HG03060 (cell line): Measurements from ENCODE around the gene PGC.

Experiments
- ATAC-seq: cut with Tn5 transposase; IDR thresholded peaks from one replicate; pipeline ENCODE4 v1.9.1; 2021; ENCODE audit warnings: low read depth, moderate number of reproducible peaks; ENCODE audit not compliant: unreplicated experiment

PGC gene

GRCh38 chr6:41732591-41733359 is 14.4 kb downstream of the PGC start:
- peak; percentile 29 for ATAC-seq

GRCh38 chr6:41732149-41732548 is 15.0 kb downstream of the PGC start:
- no peak for ATAC-seq

- ATAC-seq, result no peak
Measured at GRCh38 chr6:41731561-41732086, 15.6 kb downstream of the PGC start.

- ATAC-seq, result no peak
Measured at GRCh38 chr6:41730531-41731436, 16.4 kb downstream of the PGC start.

- no peak for ATAC-seq
Measured at GRCh38 chr6:41729624-41730023, 17.6 kb downstream of the PGC start.

- ATAC-seq, result no peak
Measured at GRCh38 chr6:41728954-41729353, 18.2 kb downstream of the PGC start.

GRCh38 chr6:41728073-41728936 is 18.9 kb downstream of the PGC start:
- ATAC-seq, result no peak

- ATAC-seq, result no peak
Measured at GRCh38 chr6:41727705-41728072, 19.5 kb downstream of the PGC start.

GRCh38 chr6:41726876-41727275 is 20.3 kb downstream of the PGC start:
- ATAC-seq, result no peak

GRCh38 chr6:41724586-41725501 is 22.4 kb downstream of the PGC start:
- no peak for ATAC-seq

- no peak for ATAC-seq
Measured at GRCh38 chr6:41724228-41724580, 23.0 kb downstream of the PGC start.

GRCh38 chr6:41723530-41724227 is 23.5 kb downstream of the PGC start:
- peak; percentile 39 for ATAC-seq

GRCh38 chr6:41722969-41723529 is 24.1 kb downstream of the PGC start:
- ATAC-seq, result peak; percentile 1

- no peak for ATAC-seq
Measured at GRCh38 chr6:41721414-41721813, 25.8 kb downstream of the PGC start.

GRCh38 chr6:41720783-41721182 is 26.4 kb downstream of the PGC start:
- no peak for ATAC-seq

GRCh38 chr6:41720262-41720620 is 27.0 kb downstream of the PGC start:
- no peak for ATAC-seq

- no peak for ATAC-seq
Measured at GRCh38 chr6:41719436-41720261, 27.5 kb downstream of the PGC start.

- ATAC-seq, result no peak
Measured at GRCh38 chr6:41718828-41719227, 28.4 kb downstream of the PGC start.
